Uterus (tissue), 4 donors: ENCODE results near the gene HBEGF. TPM values are rescaled to one million over a fixed set of nuclear protein-coding genes. Genes with fewer than 3 reads are reported as not detected.

ENCODE experiments used
- DNase-seq, 2 donors: peaks; one replicate each; pipeline ENCODE4 v3.0.0-alpha.2; 2019 to 2020
- H3K27ac ChIP-seq, 2 donors: fragments of 200-600 bp; sonication (generic); 1 replicate in 1 of 2; 2 replicates in 1 of 2; pipeline ENCODE4 v1.5.1; 2016 to 2018
- H3K27me3 ChIP-seq, 2 donors: fragments of 200-600 bp; sonication (generic); one replicate each; pipeline ENCODE4 v1.5.1; 2018 to 2019; ENCODE audit warnings: control low read depth in 1 of 2
- H3K36me3 ChIP-seq, 2 donors: fragments of 200-600 bp; sonication (generic); one replicate each; pipeline ENCODE4 v1.5.1; 2019; ENCODE audit warnings: control low read depth in 1 of 2
- H3K4me1 ChIP-seq, 2 donors: fragments of 200-600 bp; sonication (generic); one replicate each; pipeline ENCODE4 v1.5.1; 2018 to 2019; ENCODE audit warnings: control low read depth in 1 of 2
- H3K4me3 ChIP-seq, 2 donors: fragments of 200-600 bp; sonication (generic); 1 replicate in 1 of 2; 2 replicates in 1 of 2; pipeline ENCODE4 v1.5.1; 2018 to 2019; ENCODE audit warnings: mild to moderate bottlenecking in 1 of 2
- H3K9me3 ChIP-seq, 2 donors: fragments of 200-600 bp; sonication (generic); one replicate each; pipeline ENCODE4 v1.5.1; 2019; ENCODE audit warnings: control low read depth in 1 of 2
- CTCF ChIP-seq, 4 experiments: fragments of 200-600 bp in 2 of 4; fragments of 450-650 bp in 2 of 4; sonication (generic) in 2 of 4; IDR thresholded peaks; one replicate each; pipeline ENCODE4 v1.5.1; 2016 to 2019; ENCODE audit warnings: antibody characterized with exemption in 4 of 4, mild to moderate bottlenecking in 2 of 4, moderate library complexity in 1 of 4
- POLR2A ChIP-seq, 2 donors: fragments of 450-650 bp; IDR thresholded peaks; one replicate each; pipeline ENCODE4 v1.6.1; 2016; ENCODE audit warnings: antibody characterized with exemption in 2 of 2, mild to moderate bottlenecking in 1 of 2, moderate library complexity in 1 of 2
- intact Hi-C: fragments of 100-400 bp; cut with DNase I; formaldehyde crosslinking; loops from one replicate; pipeline ENCODE4 v1.15.1; 2023; ENCODE audit warnings: low total_unique reads
- total RNA-seq, 4 donors: library from RNA; depleted of rRNA in 3 of 4; stranded (reverse); fragments of >200 nt in 3 of 4; gene quantifications; one replicate each; pipeline versions ENCODE4 v1.1.0 to v1.2.4, GENCODE V29; 2014 to 2023
- donor health status: DM: yes; HTN: yes; CAD: no.

Gene HBEGF
- total RNA-seq, 4 donors from 2014 or later, result 0.77 to 24.4 (median 8.4) TPM

- intact Hi-C loops, result no loop called here
- H3K27ac ChIP-seq, result no peak overlapping the region
- no peak for DNase-seq
These were observed 10.7 kb upstream of the HBEGF start for GRCh38 chr5:140356853-140357725.

GRCh38 chr5:140355546-140355945 lies 9.1 kb upstream of the HBEGF start:
- H3K36me3 ChIP-seq, result no peaks in the 10 kb centered on the region
- no peak for TF ChIP-seq POLR2A (IDR thresholded peaks at IDR 0.05)
- no peak for TF ChIP-seq CTCF (IDR thresholded peaks at IDR 0.05)
- DNase-seq, result no peak

More at GRCh38 chr5:140356853-140357725, 10.7 kb upstream of the HBEGF start:
- Histone ChIP-seq H3K9me3 (no peaks in the 10 kb centered on the region), H3K36me3 (no peaks in the 10 kb centered on the region), H3K4me1 (peaks cover 0 to 4% of the 10 kb centered on the region in 2 donors), H3K4me3 (no peak overlapping the region), H3K27me3 (no peaks in the 10 kb centered on the region)
- TF ChIP-seq CTCF (IDR thresholded peaks at IDR 0.05), result no peak
- no peak for TF ChIP-seq POLR2A (IDR thresholded peaks at IDR 0.05)

GRCh38 chr5:140351609-140352334 lies 5.4 kb upstream of the HBEGF start:
- DNase-seq, result peak in 1 of 2 donors; percentile 72
- Histone ChIP-seq H3K36me3 (no peaks in the 10 kb centered on the region), H3K27ac (no peak overlapping the region), H3K27me3 (no peaks in the 10 kb centered on the region), H3K4me1 (no peaks in the 10 kb centered on the region), H3K4me3 (no peak overlapping the region), H3K9me3 (no peaks in the 10 kb centered on the region)
- TF ChIP-seq POLR2A (IDR thresholded peaks at IDR 0.05) (no peak), CTCF (IDR thresholded peaks at IDR 0.05) (peak; percentile 83 to 90 (median 86))
- intact Hi-C loops, result no loop called here

More at GRCh38 chr5:140355546-140355945, 9.1 kb upstream of the HBEGF start:
- intact Hi-C loops, result no loop called here
- H3K4me3 ChIP-seq, result no peak overlapping the region
- H3K9me3 ChIP-seq, result no peaks in the 10 kb centered on the region
- H3K4me1 ChIP-seq, result peaks cover 0 to 4% of the 10 kb centered on the region in 2 donors
- H3K27ac ChIP-seq, result no peak overlapping the region
- no peaks in the 10 kb centered on the region for H3K27me3 ChIP-seq

GRCh38 chr5:140349244-140349643 lies 2.8 kb upstream of the HBEGF start:
- Histone ChIP-seq H3K4me3 (no peak overlapping the region), H3K9me3 (no peaks in the 10 kb centered on the region), H3K27me3 (no peaks in the 10 kb centered on the region), H3K36me3 (no peaks in the 10 kb centered on the region), H3K27ac (no peak overlapping the region), H3K4me1 (peaks cover 0 to 3% of the 10 kb centered on the region in 2 donors)
- intact Hi-C loops, result loop anchor here (5.0 kb wide), 1 partner anchor 107 kb away; no protein-coding TSS in a partner anchor
- DNase-seq, result no peak
- no peak for TF ChIP-seq CTCF (IDR thresholded peaks at IDR 0.05)
- no peak for TF ChIP-seq POLR2A (IDR thresholded peaks at IDR 0.05)
